OCI-LY1 (cell line): ENCODE data around the gene MAN1C1.

Source experiments
- H2AFZ ChIP-seq: fragments of 200-600 bp; sonication (generic), shearing (Covaris generic); 2 replicates; pipeline ENCODE4 v1.6.0; 2014; ENCODE audit warnings: antibody characterized with exemption, mild to moderate bottlenecking, low read length
- H3F3A ChIP-seq: fragments of 200-600 bp; sonication (generic), shearing (Covaris generic); 2 replicates; pipeline ENCODE4 v1.6.0; 2014; ENCODE audit warnings: mild to moderate bottlenecking, antibody characterized with exemption, low read length, moderate library complexity; ENCODE audit not compliant: insufficient read depth
- H3K27ac ChIP-seq: fragments of 200-600 bp; sonication (generic); 2 replicates; pipeline ENCODE4 v1.5.1; 2014; ENCODE audit warnings: low read length, mixed run types, mild to moderate bottlenecking, low read depth; ENCODE audit not compliant: poor library complexity, severe bottlenecking
- H3K27me3 ChIP-seq: fragments of 200-600 bp; sonication (generic); 2 replicates; pipeline ENCODE4 v1.6.0; 2014; ENCODE audit warnings: antibody characterized with exemption, mild to moderate bottlenecking, low read length, moderate library complexity; ENCODE audit not compliant: insufficient read depth
- H3K36me3 ChIP-seq: fragments of 200-600 bp; sonication (generic); 2 replicates; pipeline ENCODE4 v1.6.1; 2014; ENCODE audit warnings: mild to moderate bottlenecking, antibody characterized with exemption, low read length, moderate library complexity, mixed read lengths; ENCODE audit not compliant: insufficient read depth
- H3K4me1 ChIP-seq: fragments of 200-600 bp; sonication (generic); 2 replicates; pipeline ENCODE4 v1.5.1; 2014; ENCODE audit warnings: mild to moderate bottlenecking, low read length, moderate library complexity; ENCODE audit not compliant: insufficient read depth, severe bottlenecking
- H3K4me2 ChIP-seq: fragments of 200-600 bp; sonication (generic), shearing (Covaris generic); 2 replicates; pipeline ENCODE4 v1.6.1; 2014; ENCODE audit warnings: low read length
- H3K4me3 ChIP-seq: fragments of 200-600 bp; sonication (generic); 2 replicates; pipeline ENCODE4 v1.5.1; 2014; ENCODE audit warnings: low read length, low read depth, mild to moderate bottlenecking, mixed read lengths; ENCODE audit not compliant: poor library complexity, severe bottlenecking
- H3K79me2 ChIP-seq: fragments of 200-600 bp; shearing (Covaris generic); 2 replicates; pipeline ENCODE4 v1.6.1; 2016; ENCODE audit warnings: mixed run types, low read length, mixed read lengths; ENCODE audit not compliant: insufficient read depth
- H3K9ac ChIP-seq: fragments of 200-600 bp; sonication (generic), shearing (Covaris generic); 2 replicates; pipeline ENCODE4 v1.6.1; 2014; ENCODE audit warnings: mild to moderate bottlenecking, low read length, mixed read lengths
- H3K9me2 ChIP-seq: fragments of 200-600 bp; sonication (generic), shearing (Covaris generic); 2 replicates; pipeline ENCODE4 v1.6.1; 2014; ENCODE audit warnings: low read depth, mild to moderate bottlenecking, low read length, mixed read lengths
- H3K9me3 ChIP-seq: fragments of 200-600 bp; shearing (Covaris generic); 2 replicates; pipeline ENCODE4 v1.6.1; 2014; ENCODE audit warnings: low read length, mixed read lengths
- H4K20me1 ChIP-seq: fragments of 200-600 bp; sonication (generic), shearing (Covaris generic); 2 replicates; pipeline ENCODE4 v1.6.0; 2016; ENCODE audit warnings: mild to moderate bottlenecking, low read length; ENCODE audit not compliant: insufficient read depth
- CTCF ChIP-seq: fragments of 200-600 bp; sonication (generic), shearing (Covaris generic); IDR thresholded peaks from 2 replicates; pipeline ENCODE4 v1.5.1; 2017; ENCODE audit warnings: mild to moderate bottlenecking, antibody characterized with exemption, low read length, moderate library complexity, mixed read lengths
- EZH2 ChIP-seq: fragments of 200-600 bp; sonication (generic), shearing (Covaris generic); IDR thresholded peaks from 2 replicates; pipeline ENCODE4 v1.8.0; 2017; ENCODE audit warnings: borderline replicate concordance, mixed run types, mild to moderate bottlenecking, antibody characterized with exemption, low read length, moderate library complexity, mixed read lengths

MAN1C1 gene

GRCh38 chr1:25714372-25714931 lies 97.9 kb downstream of the MAN1C1 start:
- Histone ChIP-seq H3F3A (no peaks in the 10 kb centered on the region), H3K36me3 (no peaks in the 10 kb centered on the region), H3K79me2 (no peaks in the 10 kb centered on the region), H3K9me2 (no peaks in the 10 kb centered on the region), H3K4me1 (no peaks in the 10 kb centered on the region), H4K20me1 (no peaks in the 10 kb centered on the region), H3K9me3 (no peaks in the 10 kb centered on the region), H3K9ac (no peak overlapping the region), H3K27me3 (no peaks in the 10 kb centered on the region; the same call in 1 of the 2 replicates), H3K4me2 (no peak overlapping the region), H3K27ac (no peak overlapping the region), H2AFZ (no peak overlapping the region), H3K4me3 (no peak overlapping the region)
- no peak for TF ChIP-seq EZH2
- TF ChIP-seq CTCF = no peak

GRCh38 chr1:25715888-25716287 lies 99.3 kb downstream of the MAN1C1 start:
- H3K27ac ChIP-seq = no peak overlapping the region
- no peaks in the 10 kb centered on the region for H3K4me1 ChIP-seq
- no peak overlapping the region for H3K4me2 ChIP-seq
- H3F3A ChIP-seq = no peaks in the 10 kb centered on the region
- no peak overlapping the region for H2AFZ ChIP-seq
- no peaks in the 10 kb centered on the region for H4K20me1 ChIP-seq
- no peaks in the 10 kb centered on the region for H3K36me3 ChIP-seq
- H3K9me3 ChIP-seq = no peaks in the 10 kb centered on the region
- no peaks in the 10 kb centered on the region; the same call in 1 of the 2 replicates for H3K27me3 ChIP-seq
- H3K9me2 ChIP-seq = no peaks in the 10 kb centered on the region
- TF ChIP-seq EZH2 (no peak), CTCF (no peak)
- no peak overlapping the region for H3K4me3 ChIP-seq
- H3K79me2 ChIP-seq = no peaks in the 10 kb centered on the region
- H3K9ac ChIP-seq = no peak overlapping the region

GRCh38 chr1:25716320-25716719 lies 99.7 kb downstream of the MAN1C1 start:
- Histone ChIP-seq H3K27ac (no peak overlapping the region), H4K20me1 (no peaks in the 10 kb centered on the region), H3K4me2 (no peak overlapping the region), H3K9me2 (no peaks in the 10 kb centered on the region), H3K9ac (no peak overlapping the region), H3K27me3 (no peaks in the 10 kb centered on the region; the same call in 1 of the 2 replicates), H3K79me2 (no peaks in the 10 kb centered on the region), H2AFZ (no peak overlapping the region), H3K36me3 (no peaks in the 10 kb centered on the region), H3K4me3 (no peak overlapping the region), H3F3A (no peaks in the 10 kb centered on the region), H3K9me3 (no peaks in the 10 kb centered on the region), H3K4me1 (no peaks in the 10 kb centered on the region)
- no peak for TF ChIP-seq EZH2
- TF ChIP-seq CTCF = no peak
